ENCODE results near the gene UMPS. TPM values are rescaled to one million over a fixed set of nuclear protein-coding genes. Genes with fewer than 3 reads are reported as not detected.
A peak's percentile ranks its signal among the peaks of the same experiment; 100 is the strongest.
"Not testable (repeated sequence)": the region's sequence is repeated elsewhere in the genome, so short reads cannot be mapped to it uniquely, and the experiment has no call there.

The UMPS gene
- total RNA-seq, 1 experiment from 2014 or later, result 45.4 TPM

GRCh38 chr3:124787476-124788195 is 57.4 kb downstream of the UMPS start:
- H3K9me3 Mint-ChIP-seq, result no peaks in the 10 kb centered on the region
- no peak for DNase-seq (ENCODE audit: low spot score)
- peak overlapping the region; percentile 88 for H3K27ac Mint-ChIP-seq
- no peak overlapping the region for H3K4me3 Mint-ChIP-seq
- no peak for ATAC-seq
- no peak for TF ChIP-seq TEAD1 (CRISPR knock-in tag; IDR thresholded peaks at IDR 0.05)
- peak; percentile 90 for TF ChIP-seq ZNF121 (CRISPR knock-in tag; IDR thresholded peaks at IDR 0.05)
- ChIA-PET CTCF (interaction anchor here (0.6 to 3.3 kb wide), 11 partner anchors 9 to 116 kb away, joined by 3 to 32 read pairs (median 4); no protein-coding TSS in a partner anchor), POLR2A (interaction anchor here (0.5 to 0.7 kb wide), 3 partner anchors 10 to 142 kb away, joined by 3 to 4 read pairs (median 3); no protein-coding TSS in a partner anchor)
- no peaks in the 10 kb centered on the region for H3K27me3 Mint-ChIP-seq (ENCODE audit: low read depth)
- peaks cover 4% of the 10 kb centered on the region for H3K4me1 Mint-ChIP-seq
- H3K36me3 Mint-ChIP-seq, result peaks cover 51% of the 10 kb centered on the region

- CTCF ChIA-PET, result interaction anchor here (0.9 to 3.3 kb wide), 5 partner anchors 14 to 116 kb away, joined by 3 to 32 read pairs (median 7); no protein-coding TSS in a partner anchor
- H3K9me3 Mint-ChIP-seq, result no peaks in the 10 kb centered on the region
- peaks cover 57% of the 10 kb centered on the region for H3K36me3 Mint-ChIP-seq
- no peak for TF ChIP-seq MLX (CRISPR knock-in tag; IDR thresholded peaks at IDR 0.05)
- TF ChIP-seq, protein P1, sequence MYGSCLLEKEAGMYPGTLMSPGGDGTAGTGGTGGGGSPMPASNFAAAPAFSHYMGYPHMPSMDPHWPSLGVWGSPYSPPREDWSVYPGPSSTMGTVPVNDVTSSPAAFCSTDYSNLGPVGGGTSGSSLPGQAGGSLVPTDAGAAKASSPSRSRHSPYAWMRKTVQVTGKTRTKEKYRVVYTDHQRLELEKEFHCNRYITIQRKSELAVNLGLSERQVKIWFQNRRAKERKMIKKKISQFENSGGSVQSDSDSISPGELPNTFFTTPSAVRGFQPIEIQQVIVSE (CRISPR knock-in tag; IDR thresholded peaks at IDR 0.05; ENCODE audit: borderline replicate concordance), result no peak
- TF ChIP-seq OVOL2 (CRISPR knock-in tag; IDR thresholded peaks at IDR 0.05; ENCODE audit: borderline replicate concordance), result no peak
- TF ChIP-seq ZBTB43 (CRISPR knock-in tag; IDR thresholded peaks at IDR 0.05), result no peak
- TF ChIP-seq CREM (CRISPR knock-in tag; IDR thresholded peaks at IDR 0.05), result no peak
- no peak for TF ChIP-seq FOXP4 (CRISPR knock-in tag; IDR thresholded peaks at IDR 0.05)
- no peak for TF ChIP-seq TEAD1 (CRISPR knock-in tag; IDR thresholded peaks at IDR 0.05)
- TF ChIP-seq NR1H2 (CRISPR knock-in tag; IDR thresholded peaks at IDR 0.05), result no peak
- TF ChIP-seq PRRX2 (CRISPR knock-in tag; IDR thresholded peaks at IDR 0.05), result no peak
- TF ChIP-seq, protein P2, sequence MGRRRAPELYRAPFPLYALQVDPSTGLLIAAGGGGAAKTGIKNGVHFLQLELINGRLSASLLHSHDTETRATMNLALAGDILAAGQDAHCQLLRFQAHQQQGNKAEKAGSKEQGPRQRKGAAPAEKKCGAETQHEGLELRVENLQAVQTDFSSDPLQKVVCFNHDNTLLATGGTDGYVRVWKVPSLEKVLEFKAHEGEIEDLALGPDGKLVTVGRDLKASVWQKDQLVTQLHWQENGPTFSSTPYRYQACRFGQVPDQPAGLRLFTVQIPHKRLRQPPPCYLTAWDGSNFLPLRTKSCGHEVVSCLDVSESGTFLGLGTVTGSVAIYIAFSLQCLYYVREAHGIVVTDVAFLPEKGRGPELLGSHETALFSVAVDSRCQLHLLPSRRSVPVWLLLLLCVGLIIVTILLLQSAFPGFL (CRISPR knock-in tag; IDR thresholded peaks at IDR 0.05; ENCODE audit: borderline replicate concordance), result no peak
- TF ChIP-seq ATF3 (CRISPR knock-in tag; conservative IDR thresholded peaks at IDR 0.05), result no peak
- TF ChIP-seq FOXJ3 (CRISPR knock-in tag; IDR thresholded peaks at IDR 0.05; ENCODE audit: borderline replicate concordance), result no peak
- no peak for TF ChIP-seq E2F4 (CRISPR knock-in tag; IDR thresholded peaks at IDR 0.05; ENCODE audit: borderline replicate concordance, low read depth)
- H3K4me1 Mint-ChIP-seq, result peaks cover 4% of the 10 kb centered on the region
- peak overlapping the region; percentile 67 for H3K27ac Mint-ChIP-seq
- ATAC-seq (peak; percentile 32), DNase-seq (ENCODE audit: low spot score) (no peak)
- no peaks in the 10 kb centered on the region for H3K27me3 Mint-ChIP-seq (ENCODE audit: low read depth)
- POLR2A ChIA-PET, result no interaction called here
- no peak overlapping the region for H3K4me3 Mint-ChIP-seq
These were observed 58.0 kb downstream of the UMPS start for GRCh38 chr3:124788254-124788745.

GRCh38 chr3:124789103-124789502 is 58.9 kb downstream of the UMPS start:
- H3K27ac Mint-ChIP-seq, result peak overlapping the region; percentile 67; the same call in 1 of the 2 replicates
- H3K27me3 Mint-ChIP-seq (ENCODE audit: low read depth); H3K4me1 Mint-ChIP-seq; H3K9me3 Mint-ChIP-seq; DNase-seq (ENCODE audit: low spot score); H3K4me3 Mint-ChIP-seq; POLR2A ChIA-PET; ATAC-seq: not testable (repeated sequence)
- CTCF ChIA-PET, result interaction anchor here (3.1 kb wide), 1 partner anchor 29 kb away, joined by 22 read pairs; no protein-coding TSS in a partner anchor
- peaks cover 63% of the 10 kb centered on the region for H3K36me3 Mint-ChIP-seq

All from WTC11 (cell line).